Testis (tissue), 3 donors: ENCODE results near the gene SRPX. TPM values are rescaled to one million over a fixed set of nuclear protein-coding genes. Genes with fewer than 3 reads are reported as not detected.

Experiments used
- DNase-seq: peaks from one replicate; pipeline ENCODE4 v3.0.0-alpha.2; 2019
- H3K27ac ChIP-seq, 2 donors: fragments of 200-600 bp; sonication (generic); one replicate each; pipeline ENCODE4 v1.5.1; 2019
- H3K27me3 ChIP-seq: fragments of 200-600 bp; sonication (generic); one replicate; pipeline ENCODE4 v1.5.1; 2019
- H3K36me3 ChIP-seq: fragments of 200-600 bp; sonication (generic); one replicate; pipeline ENCODE4 v1.5.1; 2017; ENCODE audit warnings: low read depth; ENCODE audit errors: missing control alignments
- H3K4me1 ChIP-seq: fragments of 200-600 bp; sonication (generic); one replicate; pipeline ENCODE4 v1.5.1; 2019
- H3K4me3 ChIP-seq, 2 donors: fragments of 200-600 bp; sonication (generic); one replicate each; pipeline ENCODE4 v1.5.1; 2017 to 2019
- H3K9me3 ChIP-seq: fragments of 200-600 bp; sonication (generic); one replicate; pipeline ENCODE4 v1.5.1; 2017
- POLR2A ChIP-seq: fragments of 450-650 bp; IDR thresholded peaks from one replicate; pipeline ENCODE4 v1.6.1; 2017; ENCODE audit warnings: antibody characterized with exemption, mild to moderate bottlenecking, moderate library complexity
- WGBS, 2 donors: methylation state at CpG; one replicate each; pipeline ENCODE4 v1.1.5; 2018; 5-methylcytosine and 5-hydroxymethylcytosine counted together
- intact Hi-C: fragments of 100-400 bp; cut with DNase I; formaldehyde crosslinking; loops from one replicate; pipeline ENCODE4 v1.15.1; 2023; ENCODE audit warnings: low total_unique reads
- polyA plus RNA-seq: library from polyadenylated mRNA; stranded (reverse); fragments of 350-450 nt; fragmentation: Illumina TruSeq; extraction: RNeasy Lipid Tissue Mini Kit (QIAGEN cat#74804); gene quantifications from one replicate; pipeline ENCODE4 v1.2.3, GENCODE V29; 2014; ENCODE audit warnings: low read depth, low replicate concordance; ENCODE audit not compliant: insufficient read depth
- total RNA-seq, 2 donors: library from RNA; depleted of rRNA; stranded (reverse); fragments of >200 nt; gene quantifications; one replicate each; pipeline ENCODE4 v1.2.3, GENCODE V29; 2016
- TF ChIP-seq, protein P1 (sequence below), 3 experiments: fragments of 450-650 bp in 2 of 3; fragments of 200-600 bp in 1 of 3; sonication (generic) in 1 of 3; IDR thresholded peaks; one replicate each; pipeline ENCODE4 v1.5.1; 2016 to 2019; ENCODE audit warnings: antibody characterized with exemption in 3 of 3, mild to moderate bottlenecking in 2 of 3, moderate library complexity in 1 of 3

Gene SRPX
- total and polyA plus RNA-seq, 3 donors from 2014 or later, result 5.1 to 31.2 (median 11.3) TPM

DNA sequence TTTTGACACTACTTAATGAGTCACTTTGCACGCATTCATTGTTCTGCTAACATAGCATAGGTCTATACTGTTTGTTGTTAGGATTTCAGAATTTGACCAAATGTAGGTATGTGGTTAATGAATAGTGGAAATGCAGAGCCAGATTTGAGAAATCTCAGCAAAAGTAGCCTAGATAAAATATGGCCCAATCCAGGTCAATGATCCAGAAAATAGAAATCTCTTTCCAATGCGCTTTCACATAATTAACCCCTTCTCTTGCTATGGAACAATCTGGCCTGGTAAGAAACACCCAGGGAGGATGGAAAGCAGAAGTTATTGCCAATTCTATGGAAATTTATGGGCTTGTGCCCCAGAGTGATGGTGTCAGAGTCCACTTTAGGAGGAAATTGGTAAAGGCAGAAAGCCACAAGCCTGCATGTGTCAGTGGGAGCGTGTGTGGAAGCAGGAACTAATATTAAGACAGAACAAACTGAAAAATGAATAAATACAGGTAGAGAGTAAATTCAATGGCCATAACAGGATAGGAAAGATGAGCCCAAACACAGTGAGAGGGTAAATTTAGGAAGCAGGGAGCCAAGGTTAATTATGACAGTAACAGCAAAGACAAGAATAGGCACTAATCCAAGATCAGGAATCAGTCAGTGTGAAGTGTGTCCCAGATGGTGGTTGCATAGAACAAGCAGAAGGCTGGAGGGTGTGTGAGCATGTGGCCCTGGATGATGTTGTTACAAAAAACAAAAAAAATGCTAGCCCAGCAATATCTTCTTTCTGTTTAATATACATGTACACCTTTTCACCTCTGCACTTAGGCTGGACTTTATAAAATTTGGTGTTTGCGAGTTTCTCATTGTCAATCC, 111.4 kb downstream of the SRPX start:
- no peak for DNase-seq
- no peak for TF ChIP-seq POLR2A
- TF ChIP-seq, protein P1, sequence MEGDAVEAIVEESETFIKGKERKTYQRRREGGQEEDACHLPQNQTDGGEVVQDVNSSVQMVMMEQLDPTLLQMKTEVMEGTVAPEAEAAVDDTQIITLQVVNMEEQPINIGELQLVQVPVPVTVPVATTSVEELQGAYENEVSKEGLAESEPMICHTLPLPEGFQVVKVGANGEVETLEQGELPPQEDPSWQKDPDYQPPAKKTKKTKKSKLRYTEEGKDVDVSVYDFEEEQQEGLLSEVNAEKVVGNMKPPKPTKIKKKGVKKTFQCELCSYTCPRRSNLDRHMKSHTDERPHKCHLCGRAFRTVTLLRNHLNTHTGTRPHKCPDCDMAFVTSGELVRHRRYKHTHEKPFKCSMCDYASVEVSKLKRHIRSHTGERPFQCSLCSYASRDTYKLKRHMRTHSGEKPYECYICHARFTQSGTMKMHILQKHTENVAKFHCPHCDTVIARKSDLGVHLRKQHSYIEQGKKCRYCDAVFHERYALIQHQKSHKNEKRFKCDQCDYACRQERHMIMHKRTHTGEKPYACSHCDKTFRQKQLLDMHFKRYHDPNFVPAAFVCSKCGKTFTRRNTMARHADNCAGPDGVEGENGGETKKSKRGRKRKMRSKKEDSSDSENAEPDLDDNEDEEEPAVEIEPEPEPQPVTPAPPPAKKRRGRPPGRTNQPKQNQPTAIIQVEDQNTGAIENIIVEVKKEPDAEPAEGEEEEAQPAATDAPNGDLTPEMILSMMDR (IDR thresholded peaks at IDR 0.05), result no peak
- Histone ChIP-seq H3K4me1 (no peaks in the 10 kb centered on the region), H3K27ac (no peak overlapping the region), H3K9me3 (no peaks in the 10 kb centered on the region), H3K36me3 (no peaks in the 10 kb centered on the region), H3K4me3 (no peak overlapping the region), H3K27me3 (no peaks in the 10 kb centered on the region)
- intact Hi-C loops, result no loop called here
- 81 to 95% methylated on average over 4 of the region's 4 CpGs for WGBS, 2 donors

DNA sequence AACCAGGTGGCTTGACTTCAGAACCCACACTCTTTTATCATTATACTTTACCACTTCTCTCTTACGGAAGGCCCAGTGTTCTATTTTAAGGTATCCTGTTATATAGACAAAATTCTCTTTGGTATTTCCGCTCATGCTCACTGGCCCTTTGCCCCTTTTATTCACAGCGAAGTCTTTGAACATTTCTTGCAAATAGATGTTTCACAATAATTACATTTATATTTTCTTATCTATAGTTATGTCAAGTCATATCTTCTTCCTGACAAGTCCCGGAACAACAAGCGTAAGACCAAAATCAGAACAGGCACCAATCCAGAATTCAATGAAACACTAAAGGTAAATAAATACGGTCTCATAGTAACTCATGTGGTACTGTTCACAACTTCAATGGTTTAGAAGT, 112.3 kb downstream of the SRPX start:
- WGBS, 2 donors, result 85 to 86% methylated on average over 6 of the region's 6 CpGs
- Histone ChIP-seq H3K36me3 (no peaks in the 10 kb centered on the region), H3K27me3 (no peaks in the 10 kb centered on the region), H3K4me3 (no peak overlapping the region), H3K27ac (no peak overlapping the region), H3K4me1 (no peaks in the 10 kb centered on the region), H3K9me3 (no peaks in the 10 kb centered on the region)
- no peak for TF ChIP-seq POLR2A
- TF ChIP-seq, protein P1 (IDR thresholded peaks at IDR 0.05), result no peak
- intact Hi-C loops, result no loop called here
- no peak for DNase-seq

DNA sequence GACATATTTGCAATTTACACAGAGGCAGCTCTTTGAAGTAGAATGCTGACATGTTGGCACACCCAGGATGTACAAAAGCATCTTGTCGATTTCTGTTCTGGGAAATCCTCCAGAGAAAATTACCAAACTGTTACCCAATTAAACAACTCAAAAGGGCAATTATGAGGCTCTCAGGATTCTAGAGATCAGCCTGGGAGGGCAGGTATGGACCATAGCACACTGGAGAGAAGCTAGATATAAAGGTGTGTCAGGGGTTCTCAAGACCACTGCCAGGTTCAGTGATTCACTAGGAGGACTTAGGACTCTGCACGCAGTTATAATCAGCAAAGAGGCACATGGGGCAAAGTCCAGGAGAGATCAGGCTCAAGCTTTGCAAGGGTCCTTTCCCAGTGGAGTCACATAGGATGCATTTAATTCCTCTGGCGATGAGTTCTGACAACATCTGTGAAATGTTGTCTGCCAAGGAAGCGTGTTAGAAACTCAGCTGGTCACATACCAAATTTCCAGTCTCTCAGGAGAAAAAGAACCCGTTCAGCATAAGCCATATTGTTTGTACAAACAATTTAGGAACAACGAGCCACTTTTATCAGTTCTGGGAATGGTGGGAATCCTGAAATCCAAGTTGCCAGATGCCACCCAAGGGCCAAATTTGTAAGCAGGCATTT, 113.5 kb downstream of the SRPX start:
- no peaks in the 10 kb centered on the region for H3K27me3 ChIP-seq
- intact Hi-C loops, result no loop called here
- no peaks in the 10 kb centered on the region for H3K36me3 ChIP-seq
- no peaks in the 10 kb centered on the region for H3K4me1 ChIP-seq
- TF ChIP-seq, protein P1 (IDR thresholded peaks at IDR 0.05), result no peak
- TF ChIP-seq POLR2A, result no peak
- no peaks in the 10 kb centered on the region for H3K9me3 ChIP-seq
- H3K27ac ChIP-seq, result no peak overlapping the region
- DNase-seq, result no peak
- whole genome bisulfite sequencing, 2 donors, result 39 to 53% methylated on average over 5 to 6 of the region's 6 CpGs
- H3K4me3 ChIP-seq, result no peak overlapping the region

DNA sequence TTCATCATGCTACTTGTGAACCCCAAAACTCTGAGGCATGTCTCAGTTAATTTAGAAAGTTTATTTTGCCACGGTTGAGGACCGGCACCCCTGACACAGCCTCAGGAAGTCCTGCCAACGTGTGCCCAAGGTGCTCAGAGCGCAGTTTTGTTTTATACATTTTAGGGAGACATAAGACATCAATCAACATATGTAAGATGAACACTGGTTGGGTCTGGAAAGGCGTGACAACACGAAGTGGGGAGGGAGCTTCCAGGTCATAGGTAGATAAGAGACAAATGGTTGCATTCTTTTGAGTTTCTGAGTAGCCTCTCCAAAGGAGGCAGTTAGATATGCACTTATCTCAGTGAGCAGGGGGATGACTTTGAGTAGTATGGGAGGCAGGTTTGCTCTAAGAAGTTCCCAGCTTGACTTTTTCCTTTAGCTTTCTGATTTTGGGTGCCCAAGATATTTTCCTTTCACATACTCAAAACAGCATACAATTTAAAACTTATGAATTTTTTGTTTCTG, 115.4 kb downstream of the SRPX start:
- H3K27ac ChIP-seq, result no peak overlapping the region
- intact Hi-C loops, result no loop called here
- H3K36me3 ChIP-seq, result no peaks in the 10 kb centered on the region
- no peaks in the 10 kb centered on the region for H3K4me1 ChIP-seq
- no peaks in the 10 kb centered on the region for H3K27me3 ChIP-seq
- 70 to 94% methylated on average over 5 to 6 of the region's 6 CpGs for WGBS, 2 donors
- TF ChIP-seq POLR2A, result no peak
- TF ChIP-seq, protein P1 (IDR thresholded peaks at IDR 0.05), result no peak
- H3K4me3 ChIP-seq, result no peak overlapping the region
- H3K9me3 ChIP-seq, result no peaks in the 10 kb centered on the region
- DNase-seq, result no peak
